Forelimb muscle (tissue), 1 donor: Measurements from ENCODE around the gene PUSL1. TPM values are rescaled to one million over a fixed set of nuclear protein-coding genes. Genes with fewer than 3 reads are reported as not detected.

ENCODE experiments used
- DNase-seq: peaks from one replicate; pipeline ENCODE4 v3.0.0-alpha.2; 2013; ENCODE audit warnings: low read depth
- polyA plus RNA-seq: library from polyadenylated mRNA; unstranded; fragments of 120-200 nt; gene quantifications from one replicate; pipeline ENCODE4 v1.2.1, GENCODE V29; 2013; ENCODE audit not compliant: insufficient read length

Gene PUSL1
- polyA plus RNA-seq, 1 donor: 5.9 TPM

DNA sequence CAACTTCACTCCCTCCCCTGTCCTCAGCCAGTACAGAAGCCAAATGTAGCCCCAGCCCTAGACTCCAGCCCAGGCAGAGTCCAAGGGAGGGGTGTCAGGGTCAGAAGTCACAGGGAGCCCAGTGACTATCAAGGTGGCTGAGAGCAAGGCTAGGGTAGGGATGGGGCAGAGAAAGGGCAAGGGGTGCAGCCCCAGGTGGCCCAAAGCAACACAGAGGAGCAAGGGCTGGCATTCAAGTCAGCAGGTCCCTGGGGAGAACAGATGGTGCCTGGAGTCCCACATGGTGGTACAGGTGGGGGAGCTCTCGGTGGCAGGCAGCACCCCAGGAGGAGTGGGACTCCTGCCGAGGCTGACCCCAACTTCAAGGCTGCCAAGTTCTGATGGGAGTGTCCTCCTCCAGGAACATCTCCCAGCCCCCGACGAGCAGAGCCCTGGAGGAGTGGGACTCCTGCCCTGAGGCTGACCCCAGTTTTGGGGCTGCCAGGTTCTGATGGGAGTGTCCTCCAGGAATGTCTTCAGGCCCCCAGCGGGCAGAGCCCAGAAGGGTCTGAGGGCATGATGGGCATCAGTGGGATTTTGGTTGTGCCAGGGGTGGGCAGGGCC, 44.5 kb downstream of the PUSL1 start:
- no peak for DNase-seq

GRCh38 chr1:1353389-1354151, 45.2 kb downstream of the PUSL1 start:
- DNase-seq: no peak

DNA sequence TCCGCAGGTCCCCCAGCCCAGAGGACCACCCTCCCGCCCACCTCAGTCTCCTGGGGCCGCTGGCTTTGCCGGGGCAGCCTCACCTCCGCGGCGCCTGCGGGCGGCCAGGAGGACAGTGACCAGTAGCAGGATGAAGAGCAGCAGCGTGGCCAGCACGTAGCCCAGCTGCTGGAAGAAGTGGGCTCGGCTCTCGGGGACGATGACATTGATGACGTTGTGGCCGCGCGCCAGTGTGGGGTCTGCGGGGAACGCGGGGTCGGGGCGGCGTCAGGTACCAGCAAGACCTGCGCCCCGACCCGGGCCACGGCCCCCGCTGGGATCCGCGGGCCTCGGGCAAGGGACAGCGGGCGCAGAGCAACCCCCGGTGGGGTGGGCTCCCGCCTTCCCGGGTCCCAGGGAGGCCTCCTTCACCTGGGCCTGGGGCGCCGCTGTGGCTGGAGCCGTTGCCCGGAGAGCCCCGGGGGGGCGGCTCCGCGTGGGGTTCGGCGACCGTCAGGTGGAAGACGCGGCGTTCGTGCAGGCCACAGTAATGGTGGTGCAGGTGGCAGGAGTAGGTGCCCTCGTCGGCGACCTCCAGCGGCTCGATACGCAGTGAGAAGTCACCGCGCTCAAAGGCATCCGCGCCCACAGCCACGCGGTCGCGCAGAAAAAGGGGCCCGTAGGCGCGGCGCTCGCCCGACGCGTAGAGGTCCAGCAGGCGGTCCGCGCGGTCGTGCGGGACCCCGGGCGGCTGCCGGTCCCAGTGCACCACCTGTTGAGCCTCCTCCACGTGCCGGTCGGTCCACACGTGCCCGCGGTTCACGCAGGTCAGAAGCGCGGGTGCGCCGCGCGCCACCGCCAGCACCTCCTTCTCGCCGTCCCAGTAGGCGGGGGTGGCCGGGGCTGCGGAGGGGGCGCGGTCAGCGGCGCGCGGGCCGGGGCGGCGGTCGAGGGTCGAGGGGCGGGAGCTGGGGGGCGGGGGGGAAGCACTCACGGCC, 46.2 kb downstream of the PUSL1 start:
- DNase-seq: no peak

GRCh38 chr1:1355416-1355815, 47.0 kb downstream of the PUSL1 start:
- DNase-seq: no peak

GRCh38 chr1:1356166-1356795, 47.9 kb downstream of the PUSL1 start:
- no peak for DNase-seq

- DNase-seq: no peak
These were observed 48.5 kb downstream of the PUSL1 start for GRCh38 chr1:1356796-1357401.

DNA sequence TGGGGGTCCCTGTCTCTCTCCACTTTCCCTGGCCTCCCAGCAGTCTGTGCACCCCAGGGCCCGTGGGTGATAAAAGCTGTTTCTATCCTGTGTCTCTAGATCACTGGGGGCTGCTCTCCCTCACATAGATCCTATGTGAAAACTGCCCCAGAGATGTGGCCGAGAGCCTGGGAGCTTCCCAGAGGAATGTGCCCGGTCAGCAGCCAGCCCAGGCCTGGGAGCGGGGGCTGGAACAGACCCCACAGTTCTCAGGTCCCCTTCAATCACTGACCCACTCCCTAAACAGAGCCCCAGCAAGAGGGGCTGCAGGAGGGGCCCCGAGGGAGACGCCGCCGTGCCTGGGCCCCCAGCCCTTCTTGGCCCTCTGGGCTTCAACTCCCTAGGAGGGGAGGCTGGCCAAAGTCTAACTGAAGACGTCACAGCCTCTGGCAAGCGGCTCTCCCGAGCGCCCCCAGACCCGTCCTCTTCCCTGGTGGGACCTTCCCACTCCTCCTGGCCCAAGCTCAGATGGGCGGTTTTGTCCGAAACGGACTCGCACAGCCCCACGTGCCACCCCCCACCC, 49.6 kb downstream of the PUSL1 start:
- no peak for DNase-seq

- DNase-seq: no peak
These were observed 50.3 kb downstream of the PUSL1 start, which contains the start of gene MXRA8 for GRCh38 chr1:1358433-1359271. TSS of gene MXRA8 (minus strand) at chr1:1358555. CDS start at chr1:1358504, 51 bp downstream.

- DNase-seq: no peak
These were observed 50.9 kb downstream of the PUSL1 start for GRCh38 chr1:1359308-1359663.

GRCh38 chr1:1359664-1360468, 51.5 kb downstream of the PUSL1 start:
- no peak for DNase-seq

GRCh38 chr1:1360506-1361169, 52.2 kb downstream of the PUSL1 start:
- no peak for DNase-seq

Other genes with a start within 250 kb of the PUSL1 start
- 0.08 TPM for gene RNF223, start 234.3 kb upstream of the PUSL1 start, polyA plus RNA-seq
- 6.4 TPM for gene C1orf159, start 192.5 kb upstream of the PUSL1 start, polyA plus RNA-seq
- 0.35 TPM for gene TTLL10, start 134.7 kb upstream of the PUSL1 start, polyA plus RNA-seq
- 6.1 TPM for gene TNFRSF18, start 102.0 kb upstream of the PUSL1 start, polyA plus RNA-seq
- gene TNFRSF4, start 94.4 kb upstream of the PUSL1 start, polyA plus RNA-seq: 3.2 TPM
- 88.6 TPM for gene SDF4, start 76.6 kb upstream of the PUSL1 start, polyA plus RNA-seq
- gene B3GALT6, start 76.4 kb upstream of the PUSL1 start, polyA plus RNA-seq: 16.3 TPM
- gene C1QTNF12, start 61.9 kb upstream of the PUSL1 start, polyA plus RNA-seq: 4.8 TPM
- 38.8 TPM for gene UBE2J2, start 34.7 kb upstream of the PUSL1 start, polyA plus RNA-seq
- gene SCNN1D, start 28.2 kb upstream of the PUSL1 start, polyA plus RNA-seq: 5.5 TPM
- 44.6 TPM for gene ACAP3, start 667 bp upstream of the PUSL1 start, polyA plus RNA-seq
- 74.9 TPM for gene INTS11, start 16.1 kb downstream of the PUSL1 start, polyA plus RNA-seq
- gene CPTP, start 16.2 kb downstream of the PUSL1 start, polyA plus RNA-seq: 16.5 TPM
- 3.3 TPM for gene TAS1R3, start 22.7 kb downstream of the PUSL1 start, polyA plus RNA-seq
- 48.7 TPM for gene DVL1, start 40.8 kb downstream of the PUSL1 start, polyA plus RNA-seq
- gene MXRA8, start 50.0 kb downstream of the PUSL1 start, polyA plus RNA-seq: 65.2 TPM
- gene AURKAIP1, start 66.6 kb downstream of the PUSL1 start, polyA plus RNA-seq: 69.3 TPM
- gene CCNL2, start 90.7 kb downstream of the PUSL1 start, polyA plus RNA-seq: 169 TPM
- 111 TPM for gene MRPL20, start 98.7 kb downstream of the PUSL1 start, polyA plus RNA-seq
- 22.1 TPM for gene ANKRD65, start 112.7 kb downstream of the PUSL1 start, polyA plus RNA-seq
- 56.6 TPM for gene VWA1, start 127.1 kb downstream of the PUSL1 start, polyA plus RNA-seq
- gene ATAD3C, start 141.1 kb downstream of the PUSL1 start, polyA plus RNA-seq: 0.30 TPM
- gene ATAD3B, start 163.2 kb downstream of the PUSL1 start, polyA plus RNA-seq: 12.0 TPM
- gene ATAD3A, start 203.6 kb downstream of the PUSL1 start, polyA plus RNA-seq: 16.7 TPM
- 4.1 TPM for gene TMEM240, start 232.0 kb downstream of the PUSL1 start, polyA plus RNA-seq